BLaER1 treated with 17β-estradiol and CSF1 and Interleukin-3, amounts not matched to agents 10 nM and 100 nM (cell line): ENCODE data around the gene ZNF429.
"Not testable (repeated sequence)": the region's sequence is repeated elsewhere in the genome, so short reads cannot be mapped to it uniquely, and the experiment has no call there.

Experiments
- H3K27ac ChIP-seq, 11 experiments: shearing (Covaris generic); formaldehyde crosslinking; 2 replicates each; pipeline ENCODE4 v1.8.1; 2022
- H3K27me3 ChIP-seq, 11 experiments: shearing (Covaris generic); formaldehyde crosslinking; 2 replicates each; pipeline ENCODE4 v1.8.1; 2022
- H3K36me3 ChIP-seq, 11 experiments: shearing (Covaris generic); formaldehyde crosslinking; 2 replicates each; pipeline ENCODE4 v1.8.1; 2022
- H3K4me1 ChIP-seq, 10 experiments: shearing (Covaris generic); formaldehyde crosslinking; 2 replicates each; pipeline ENCODE4 v1.8.1; 2022
- H3K4me2 ChIP-seq, 11 experiments: shearing (Covaris generic); formaldehyde crosslinking; 2 replicates each; pipeline ENCODE4 v1.8.1; 2022
- H3K4me3 ChIP-seq, 10 experiments: shearing (Covaris generic); formaldehyde crosslinking; 2 replicates each; pipeline ENCODE4 v1.8.1; 2022
- H3K9ac ChIP-seq, 11 experiments: shearing (Covaris generic); formaldehyde crosslinking; 2 replicates each; pipeline ENCODE4 v1.8.1; 2022
- H3K9me3 ChIP-seq, 11 experiments: shearing (Covaris generic); formaldehyde crosslinking; replicated peaks in 1 of 11; 2 replicates each; pipeline ENCODE4 v1.8.1; 2022
- H4K20me1 ChIP-seq, 11 experiments: shearing (Covaris generic); formaldehyde crosslinking; 2 replicates each; pipeline ENCODE4 v1.8.1; 2022
- Cebpa-rat ChIP-seq, 11 experiments: shearing (Covaris generic); IDR thresholded peaks; 2 replicates each; pipeline ENCODE4 v1.8.1; 2022

Gene ZNF429

GRCh38 chr19:21505459-21506451 lies at the start of gene ZNF429:
ZNF429 (plus strand) TSS chr19:21505602; CDS start chr19:21505772, 170 bp downstream.
- H3K9ac ChIP-seq, result peak within 1 kb of the TSS; percentile 90 to 99 (median 96)

DNA sequence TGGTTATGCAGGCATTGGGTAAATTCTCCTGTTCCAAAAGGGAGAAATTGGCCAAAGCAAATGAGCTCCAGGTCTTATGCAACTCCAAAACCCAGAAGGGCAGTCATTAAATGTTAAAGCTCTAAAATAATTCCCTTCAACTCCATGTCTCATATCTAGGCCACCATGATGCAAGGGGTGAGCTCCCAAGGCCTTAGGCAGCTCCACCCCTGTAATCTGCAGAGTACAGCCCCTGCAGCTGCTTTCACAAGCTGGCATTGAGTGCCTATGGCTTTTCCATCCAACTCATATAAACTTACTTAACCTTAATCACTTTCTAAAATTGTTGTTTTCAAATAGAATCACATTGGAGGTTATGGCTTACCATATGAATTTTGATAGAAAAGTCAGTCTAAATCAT lies 44.7 kb upstream of the ZNF429 start:
- H3K4me1 ChIP-seq, result no peaks in the 10 kb centered on the region
- H3K4me2 ChIP-seq, result no peak overlapping the region
- no peaks in the 10 kb centered on the region for H4K20me1 ChIP-seq
- H3K36me3 ChIP-seq, result peaks cover 4 to 72% (median 64%) of the 10 kb centered on the region in 11 experiments; a peak in 21 of 22 replicates
- H3K27ac ChIP-seq, result no peak overlapping the region
- H3K9me3 ChIP-seq, result peaks cover 82 to 89% (median 83%) of the 10 kb centered on the region in 11 experiments
- no peaks in the 10 kb centered on the region for H3K27me3 ChIP-seq
- no peak overlapping the region; a peak in 1 of 20 replicates for H3K4me3 ChIP-seq
- no peak overlapping the region for H3K9ac ChIP-seq
- no peak for TF ChIP-seq Cebpa-rat (IDR thresholded peaks at IDR 0.05)

More at GRCh38 chr19:21505459-21506451, at the start of gene ZNF429:
- Histone ChIP-seq H3K27me3 (no peaks in the 10 kb centered on the region), H3K4me3 (peak within 1 kb of the TSS; percentile 71 to 91 (median 80)), H3K9me3 (peaks cover 33 to 47% (median 41%) of the 10 kb centered on the region in 11 experiments), H3K27ac (peak within 1 kb of the TSS; percentile 91 to 100 (median 98)), H3K4me1 (peaks cover 9 to 24% (median 18%) of the 10 kb centered on the region in 10 experiments; a peak in 18 of 20 replicates), H3K4me2 (peak within 1 kb of the TSS; percentile 69 to 81 (median 76)), H3K36me3 (peaks cover 31 to 48% (median 35%) of the 10 kb centered on the region in 11 experiments), H4K20me1 (no peaks in the 10 kb centered on the region)
- peak in 6 of 11 experiments; percentile 26 to 74 (median 56); a peak in 9 of 22 replicates for TF ChIP-seq Cebpa-rat (IDR thresholded peaks at IDR 0.05)

DNA sequence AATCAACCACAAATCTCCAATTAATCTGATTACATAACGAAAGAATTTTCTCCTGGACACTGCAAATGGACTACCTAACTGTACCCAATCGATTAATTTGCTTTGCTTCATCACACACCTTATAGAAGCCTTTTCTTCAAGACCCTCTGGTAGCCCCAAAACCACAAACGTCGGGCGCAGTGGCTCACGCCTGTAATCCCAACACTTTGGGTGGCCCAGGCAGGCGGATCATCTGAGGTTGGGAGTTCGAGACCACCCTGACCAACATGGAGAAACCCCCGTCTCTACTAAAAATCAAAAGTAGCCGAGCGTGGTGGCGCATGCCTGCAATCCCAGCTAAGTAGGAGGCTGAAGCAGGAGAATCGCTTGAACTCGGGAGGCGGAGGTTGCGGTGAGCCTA lies 42.9 kb upstream of the ZNF429 start:
- Histone ChIP-seq H3K36me3 (peaks cover 4 to 55% (median 48%) of the 10 kb centered on the region in 11 experiments; a peak in 21 of 22 replicates), H3K27me3 (no peaks in the 10 kb centered on the region), H4K20me1 (no peaks in the 10 kb centered on the region), H3K9ac (no peak overlapping the region; a peak in 1 of 22 replicates), H3K4me1 (no peaks in the 10 kb centered on the region), H3K4me2 (peak overlapping the region in 8 of 11 experiments; percentile 52 to 74 (median 63); a peak in 14 of 22 replicates), H3K4me3 (peak overlapping the region in 8 of 10 experiments; percentile 65 to 77 (median 71); a peak in 14 of 20 replicates), H3K9me3 (peaks cover 63 to 70% (median 65%) of the 10 kb centered on the region in 11 experiments), H3K27ac (no peak overlapping the region)
- TF ChIP-seq Cebpa-rat (IDR thresholded peaks at IDR 0.05), result no peak

DNA sequence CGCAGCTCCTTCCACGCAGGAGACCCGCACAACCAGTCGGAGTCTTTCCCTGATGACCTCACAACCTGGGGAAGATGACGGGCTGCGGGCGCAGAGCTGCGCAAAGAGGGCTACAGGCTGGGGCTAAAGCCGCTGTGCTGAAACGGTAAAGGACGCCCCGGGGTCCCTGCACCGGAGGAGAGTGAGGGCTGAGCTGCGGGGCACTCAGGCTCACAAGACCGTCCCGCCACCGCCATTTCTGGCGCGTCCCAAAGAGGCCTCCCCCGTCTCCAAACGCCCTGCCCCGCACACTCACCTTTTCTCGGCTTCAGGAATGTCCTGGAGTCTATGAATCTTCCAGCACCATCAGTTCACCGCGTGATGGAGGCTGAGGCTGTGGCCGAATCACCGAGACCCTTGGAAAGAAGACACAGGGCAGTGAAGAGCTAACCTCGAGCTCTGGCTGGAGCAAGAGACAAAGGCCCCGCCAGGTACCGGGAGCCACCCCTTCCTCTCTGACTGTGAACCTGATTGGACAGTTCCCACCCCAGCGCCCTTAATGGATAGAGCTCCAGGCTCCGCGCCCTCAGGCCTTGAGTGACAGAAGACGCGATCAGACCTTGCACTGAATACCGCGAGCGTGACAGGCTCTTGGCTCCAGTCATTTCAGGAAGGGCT lies 41.8 kb upstream of the ZNF429 start:
- peak overlapping the region; percentile 45 to 77 (median 70) for H3K4me3 ChIP-seq
- H3K4me2 ChIP-seq, result peak overlapping the region; percentile 52 to 74 (median 66)
- H3K4me1 ChIP-seq, result no peaks in the 10 kb centered on the region
- peaks cover 4 to 47% (median 38%) of the 10 kb centered on the region in 11 experiments; a peak in 19 of 22 replicates for H3K36me3 ChIP-seq
- H3K27ac ChIP-seq, result peak overlapping the region in 9 of 11 experiments; percentile 55 to 84 (median 78); a peak in 18 of 22 replicates
- peaks cover 53 to 60% (median 55%) of the 10 kb centered on the region in 11 experiments for H3K9me3 ChIP-seq
- H3K9ac ChIP-seq, result peak overlapping the region; percentile 58 to 86 (median 82); a peak in 21 of 22 replicates
- TF ChIP-seq Cebpa-rat (IDR thresholded peaks at IDR 0.05), result no peak
- no peaks in the 10 kb centered on the region for H3K27me3 ChIP-seq
- H4K20me1 ChIP-seq, result no peaks in the 10 kb centered on the region

GRCh38 chr19:21466627-21467026 lies 38.8 kb upstream of the ZNF429 start:
- peaks cover 4 to 21% (median 11%) of the 10 kb centered on the region in 11 experiments; a peak in 14 of 22 replicates for H3K36me3 ChIP-seq
- no peak overlapping the region for H3K4me3 ChIP-seq
- no peaks in the 10 kb centered on the region for H3K4me1 ChIP-seq
- no peak overlapping the region for H3K27ac ChIP-seq
- no peak overlapping the region for H3K4me2 ChIP-seq
- H3K9me3 ChIP-seq, result peaks cover 22 to 42% (median 28%) of the 10 kb centered on the region in 11 experiments
- H4K20me1 ChIP-seq, result no peaks in the 10 kb centered on the region
- no peak overlapping the region for H3K9ac ChIP-seq
- H3K27me3 ChIP-seq, result no peaks in the 10 kb centered on the region
- no peak for TF ChIP-seq Cebpa-rat (IDR thresholded peaks at IDR 0.05)

DNA sequence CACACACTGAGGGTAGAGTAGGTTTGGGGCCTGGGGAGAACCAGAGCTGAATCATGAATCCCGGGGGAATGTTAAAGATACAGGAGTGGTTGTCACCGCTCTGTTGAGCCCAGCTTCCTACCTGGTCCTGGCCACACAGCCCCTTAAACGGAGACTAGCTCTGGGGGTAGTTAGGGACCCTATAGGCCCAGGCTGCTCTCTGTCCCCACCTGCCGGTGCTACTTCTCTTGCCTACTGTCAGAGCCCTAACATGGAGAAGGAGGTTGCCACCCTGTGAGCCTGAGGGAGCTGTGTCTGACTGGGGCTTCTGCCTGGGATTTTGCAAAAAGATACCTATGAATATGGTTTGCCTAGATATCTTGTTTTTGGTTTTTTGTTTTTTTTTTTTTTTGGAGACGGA lies 36.6 kb upstream of the ZNF429 start:
- Histone ChIP-seq H4K20me1 (no peaks in the 10 kb centered on the region), H3K4me2 (no peak overlapping the region), H3K9ac (no peak overlapping the region), H3K27me3 (no peaks in the 10 kb centered on the region), H3K4me3 (no peak overlapping the region), H3K4me1 (no peaks in the 10 kb centered on the region), H3K9me3 (peaks cover 9 to 31% (median 15%) of the 10 kb centered on the region in 11 experiments; a peak in 21 of 22 replicates), H3K36me3 (peaks cover 0 to 5% (median 0%) of the 10 kb centered on the region in 11 experiments; a peak in 2 of 22 replicates), H3K27ac (no peak overlapping the region)
- no peak for TF ChIP-seq Cebpa-rat (IDR thresholded peaks at IDR 0.05)

DNA sequence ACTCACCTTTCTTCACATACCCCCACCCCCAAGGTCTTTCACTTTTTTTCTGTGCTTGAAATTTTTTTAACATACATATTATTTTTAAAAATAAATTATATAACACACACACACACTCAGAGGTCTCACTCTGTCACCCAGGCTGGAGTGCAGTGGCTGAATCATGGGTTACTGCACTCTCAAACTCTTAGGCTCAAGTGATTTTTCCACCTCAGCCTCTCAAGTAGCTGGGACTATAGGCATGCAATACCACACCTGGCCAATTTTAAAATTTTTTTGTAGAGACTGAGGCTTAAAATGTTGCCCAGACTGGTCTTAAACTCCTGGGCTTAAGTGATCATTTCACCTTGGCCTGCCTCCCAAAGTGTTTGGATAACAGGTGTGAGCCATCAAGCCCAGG lies 32.9 kb upstream of the ZNF429 start:
- TF ChIP-seq Cebpa-rat (IDR thresholded peaks at IDR 0.05), result no peak
- Histone ChIP-seq H3K4me3 (no peak overlapping the region), H3K4me2 (no peak overlapping the region), H3K36me3 (no peaks in the 10 kb centered on the region), H3K9ac (no peak overlapping the region), H3K27ac (no peak overlapping the region), H3K4me1 (no peaks in the 10 kb centered on the region; a peak in 1 of 20 replicates), H3K9me3 (peaks cover 30 to 59% (median 47%) of the 10 kb centered on the region in 11 experiments), H3K27me3 (no peaks in the 10 kb centered on the region), H4K20me1 (no peaks in the 10 kb centered on the region)

- H3K9me3 ChIP-seq, result peaks cover 30 to 67% (median 47%) of the 10 kb centered on the region in 11 experiments
- H3K9ac ChIP-seq, result peak overlapping the region; percentile 54 to 88 (median 85); a peak in 21 of 22 replicates
- H3K4me1 ChIP-seq, result no peaks in the 10 kb centered on the region; a peak in 1 of 20 replicates
- peak overlapping the region; percentile 54 to 70 (median 67) for H3K4me3 ChIP-seq
- peak overlapping the region in 10 of 11 experiments; percentile 19 to 91 (median 86); a peak in 19 of 22 replicates for H3K27ac ChIP-seq
- no peak for TF ChIP-seq Cebpa-rat (IDR thresholded peaks at IDR 0.05)
- H3K27me3 ChIP-seq, result no peaks in the 10 kb centered on the region
- no peaks in the 10 kb centered on the region for H3K36me3 ChIP-seq
- H3K4me2 ChIP-seq, result peak overlapping the region; percentile 50 to 74 (median 65)
- H4K20me1 ChIP-seq, result no peaks in the 10 kb centered on the region
Measured at GRCh38 chr19:21474671-21475181, 30.7 kb upstream of the ZNF429 start.

- H3K4me2 ChIP-seq, result not testable (repeated sequence)
Measured at GRCh38 chr19:21482361-21482760, 23.0 kb upstream of the ZNF429 start.

More at GRCh38 chr19:21482361-21482760, 23.0 kb upstream of the ZNF429 start:
- not testable (repeated sequence) for H3K4me1 ChIP-seq, H4K20me1 ChIP-seq, H3K27ac ChIP-seq, H3K27me3 ChIP-seq, H3K9ac ChIP-seq, H3K4me3 ChIP-seq
- Histone ChIP-seq H3K9me3 (peaks cover 57 to 72% (median 63%) of the 10 kb centered on the region in 11 experiments), H3K36me3 (peaks cover 4 to 50% (median 33%) of the 10 kb centered on the region in 11 experiments; a peak in 17 of 22 replicates)
